Activated T-cell treated with anti-CD3 and anti-CD28 coated beads, Interleukin-2, amount 50 U/mL, for 4 hours (primary cell): Measurements from ENCODE around the gene GNMT. TPM values are rescaled to one million over a fixed set of nuclear protein-coding genes. Genes with fewer than 3 reads are reported as not detected.
"Not testable (repeated sequence)": the region's sequence is repeated elsewhere in the genome, so short reads cannot be mapped to it uniquely, and the experiment has no call there.

Experiments used
- ATAC-seq, 2 donors: fragments of 200-7000 bp; cut with Tn5 transposase; one replicate each; pipeline ENCODE4 v1.10.0; 2021
- DNase-seq: peaks from one replicate; pipeline ENCODE4 v3.0.0-alpha.2; 2020
- H3K27me3 Mint-ChIP-seq: one replicate; pipeline ENCODE4 v1.8.0; 2021; ENCODE audit warnings: low read depth, mixed read lengths
- H3K36me3 Mint-ChIP-seq: one replicate; pipeline ENCODE4 v1.8.0; 2022; ENCODE audit warnings: mixed read lengths; ENCODE audit not compliant: insufficient read depth
- H3K4me1 Mint-ChIP-seq: one replicate; pipeline ENCODE4 v1.8.0; 2021; ENCODE audit warnings: low read depth, mixed read lengths
- H3K4me3 Mint-ChIP-seq: one replicate; pipeline ENCODE4 v1.8.0; 2021; ENCODE audit warnings: mild to moderate bottlenecking, moderate library complexity, mixed read lengths
- H3K9me3 Mint-ChIP-seq: one replicate; pipeline ENCODE4 v1.8.0; 2021; ENCODE audit warnings: mixed read lengths
- total RNA-seq, 3 donors: library from RNA; stranded (reverse); gene quantifications; one replicate each; pipeline ENCODE4 v1.2.1, GENCODE V29; 2021

Gene GNMT
- total RNA-seq, 3 donors from 2014 or later, result 0.20 to 0.71 (median 0.69) TPM

GRCh38 chr6:42978487-42978838 is 17.9 kb downstream of the GNMT start:
- H3K9me3 Mint-ChIP-seq, result no peaks in the 10 kb centered on the region
- H3K36me3 Mint-ChIP-seq, result peaks cover 6% of the 10 kb centered on the region
- H3K4me3 Mint-ChIP-seq, result peak overlapping the region; percentile 92
- peak; percentile 8 for DNase-seq
- peaks cover 48% of the 10 kb centered on the region for H3K4me1 Mint-ChIP-seq
- no peaks in the 10 kb centered on the region for H3K27me3 Mint-ChIP-seq
- no peak for ATAC-seq

DNA sequence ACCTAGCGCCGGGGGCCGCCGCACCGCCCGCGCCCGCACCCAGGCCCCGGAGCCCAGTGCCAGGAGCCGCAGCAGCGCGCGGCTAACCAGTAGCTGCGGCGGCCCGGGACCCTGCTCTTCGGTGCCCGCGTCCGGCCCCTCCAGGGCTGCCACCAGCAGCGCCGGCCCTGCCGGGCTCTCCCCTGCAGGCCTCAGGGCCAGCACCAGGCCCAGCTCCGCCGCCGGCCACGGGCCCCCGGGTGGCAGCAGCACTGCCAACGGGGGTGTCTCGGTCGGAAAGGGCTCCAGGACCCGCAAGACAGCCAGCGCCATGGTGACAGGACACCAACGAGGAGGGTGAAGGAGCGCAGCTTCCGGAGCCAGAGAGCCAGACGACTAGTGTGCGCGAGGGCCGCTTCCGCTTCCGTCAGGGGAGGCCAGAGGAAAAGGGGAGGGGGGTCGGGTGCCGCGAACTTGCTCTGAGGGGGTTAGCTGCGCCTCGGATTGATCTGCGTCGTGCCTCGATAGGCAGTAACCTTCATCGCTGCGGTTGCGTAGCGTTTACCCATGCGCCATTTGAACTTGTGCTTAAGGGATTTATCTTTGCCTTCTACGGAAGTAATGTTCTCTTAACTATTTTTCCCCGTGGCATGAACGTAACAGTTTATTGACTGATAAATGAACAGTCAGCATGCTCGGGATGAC is 18.4 kb downstream of the GNMT start, which contains the start of gene PEX6:
Gene PEX6 (minus strand): TSS at position 343 of the 684 bp plus-strand sequence. CDS start 31 bp downstream, at position 312.
- DNase-seq, result peak; percentile 92
- no peaks in the 10 kb centered on the region for H3K27me3 Mint-ChIP-seq
- H3K36me3 Mint-ChIP-seq, result peaks cover 3% of the 10 kb centered on the region
- H3K4me1 Mint-ChIP-seq, result peaks cover 50% of the 10 kb centered on the region
- peak; percentile 94 to 96 for ATAC-seq
- H3K9me3 Mint-ChIP-seq, result no peaks in the 10 kb centered on the region
- peak within 1 kb of the TSS; percentile 92 for H3K4me3 Mint-ChIP-seq

DNA sequence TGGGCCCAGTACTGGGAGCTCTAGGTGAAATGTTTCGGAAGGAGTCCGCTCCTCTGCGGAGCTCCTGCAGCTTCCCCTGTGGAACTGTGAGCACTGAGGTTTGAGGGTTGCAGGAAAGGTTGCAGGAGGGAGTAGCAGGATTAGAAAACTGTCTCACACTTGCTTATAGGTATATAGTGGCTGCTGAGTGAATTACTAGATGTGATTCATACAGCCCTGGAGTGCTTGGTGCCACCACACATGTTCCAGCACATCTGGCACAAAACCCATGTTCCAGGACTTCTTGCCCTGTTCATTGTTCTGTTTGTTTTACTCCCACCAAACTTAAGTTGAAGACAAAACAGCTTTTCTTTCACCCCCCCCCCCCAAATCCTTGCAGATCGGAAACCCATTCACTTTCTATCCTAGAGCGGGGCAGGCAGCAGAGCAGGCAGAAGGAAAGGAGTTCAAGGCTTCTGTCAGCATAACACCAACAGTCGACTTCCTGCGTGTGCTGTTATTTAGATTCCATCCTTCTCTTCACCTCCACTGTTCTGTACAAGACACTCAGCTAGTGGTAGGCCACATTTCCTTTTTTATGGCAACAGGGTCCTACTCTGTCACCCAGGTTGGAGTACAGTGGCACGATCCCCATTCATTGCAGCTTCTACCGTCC is 19.1 kb downstream of the GNMT start:
- peaks cover 3% of the 10 kb centered on the region for H3K36me3 Mint-ChIP-seq
- H3K9me3 Mint-ChIP-seq, result no peaks in the 10 kb centered on the region
- no peak for DNase-seq
- peaks cover 51% of the 10 kb centered on the region for H3K4me1 Mint-ChIP-seq
- H3K4me3 Mint-ChIP-seq, result peak overlapping the region; percentile 89
- H3K27me3 Mint-ChIP-seq, result no peaks in the 10 kb centered on the region
- peak; percentile 34 to 35 for ATAC-seq

DNA sequence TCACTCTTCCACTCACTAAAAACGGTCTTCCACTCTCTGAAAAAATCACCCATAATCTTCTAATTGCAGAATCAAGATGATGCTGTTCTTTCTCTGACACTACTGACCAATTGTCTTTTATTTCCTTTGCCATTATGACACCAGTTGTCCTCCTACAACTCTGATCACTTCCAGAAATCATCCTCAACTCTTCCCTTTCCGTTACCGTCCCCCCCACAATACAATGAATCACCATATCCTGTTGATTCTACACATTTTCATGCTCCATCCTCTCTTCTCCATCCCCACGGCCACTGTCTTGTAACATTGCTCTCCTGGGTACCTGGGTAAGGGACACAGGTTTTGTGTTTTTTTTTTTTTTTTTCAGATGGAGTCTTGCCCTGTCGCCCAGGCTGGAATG is 21.3 kb downstream of the GNMT start:
- Mint-ChIP-seq H3K4me3 (no peak overlapping the region), H3K4me1 (peaks cover 58% of the 10 kb centered on the region), H3K36me3 (peaks cover 2% of the 10 kb centered on the region), H3K27me3 (no peaks in the 10 kb centered on the region), H3K9me3 (no peaks in the 10 kb centered on the region)
- ATAC-seq, result no peak
- DNase-seq, result no peak

DNA sequence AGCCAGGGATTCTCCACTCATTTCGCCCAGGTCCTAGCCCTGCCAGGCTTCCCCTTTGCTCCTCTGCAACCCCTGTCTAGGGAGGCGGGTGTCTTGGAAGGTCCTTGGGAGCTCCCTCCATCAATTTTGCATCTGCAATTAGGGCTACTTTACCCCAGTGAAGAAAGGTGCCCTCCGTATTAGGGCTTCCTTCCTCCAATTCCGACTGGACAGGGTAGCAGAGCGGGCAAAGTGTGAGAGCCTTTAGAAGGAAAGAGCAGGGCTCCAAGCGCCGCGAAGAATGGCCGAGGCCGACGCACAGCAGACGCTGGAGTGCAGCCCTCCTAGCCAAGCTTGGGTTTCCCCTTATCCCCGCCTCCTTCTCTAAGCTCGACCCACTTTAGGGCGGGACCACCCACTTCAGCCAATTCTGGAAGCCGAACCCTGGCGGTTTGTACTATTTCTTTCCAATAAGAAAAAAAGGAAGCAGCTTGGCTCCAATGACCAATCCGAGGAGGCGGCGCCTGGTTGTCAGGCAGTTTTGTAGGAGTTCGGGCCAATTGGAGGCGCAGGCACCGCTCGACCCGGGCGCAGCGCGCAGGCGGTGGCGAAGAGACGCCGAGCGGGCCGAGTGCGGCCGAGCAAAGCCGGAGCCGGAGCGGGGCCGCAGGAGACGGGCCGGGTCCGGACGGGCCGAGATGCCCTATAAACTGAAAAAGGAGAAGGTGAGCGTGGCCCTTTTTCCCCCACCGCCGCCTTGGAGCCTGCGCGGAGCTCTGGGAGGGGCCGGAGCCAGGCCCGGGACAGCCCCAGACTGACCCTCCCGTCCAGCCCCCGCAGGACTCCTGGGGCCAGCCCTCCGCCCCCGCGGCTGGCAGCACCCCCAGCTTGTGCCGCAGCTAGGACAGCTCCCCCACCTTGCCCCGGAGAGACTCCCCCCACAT is 23.7 kb downstream of the GNMT start, which contains the start of gene PPP2R5D:
Gene PPP2R5D (plus strand): TSS at position 570 of the 923 bp plus-strand sequence. CDS start 108 bp downstream, at position 678.
- DNase-seq (peak; percentile 94), ATAC-seq (peak; percentile 92 to 93)
- peaks cover 9% of the 10 kb centered on the region for H3K36me3 Mint-ChIP-seq
- H3K4me1 Mint-ChIP-seq, result peaks cover 67% of the 10 kb centered on the region
- H3K9me3 Mint-ChIP-seq, result no peaks in the 10 kb centered on the region
- H3K4me3 Mint-ChIP-seq, result peak within 1 kb of the TSS; percentile 95
- no peaks in the 10 kb centered on the region for H3K27me3 Mint-ChIP-seq

DNA sequence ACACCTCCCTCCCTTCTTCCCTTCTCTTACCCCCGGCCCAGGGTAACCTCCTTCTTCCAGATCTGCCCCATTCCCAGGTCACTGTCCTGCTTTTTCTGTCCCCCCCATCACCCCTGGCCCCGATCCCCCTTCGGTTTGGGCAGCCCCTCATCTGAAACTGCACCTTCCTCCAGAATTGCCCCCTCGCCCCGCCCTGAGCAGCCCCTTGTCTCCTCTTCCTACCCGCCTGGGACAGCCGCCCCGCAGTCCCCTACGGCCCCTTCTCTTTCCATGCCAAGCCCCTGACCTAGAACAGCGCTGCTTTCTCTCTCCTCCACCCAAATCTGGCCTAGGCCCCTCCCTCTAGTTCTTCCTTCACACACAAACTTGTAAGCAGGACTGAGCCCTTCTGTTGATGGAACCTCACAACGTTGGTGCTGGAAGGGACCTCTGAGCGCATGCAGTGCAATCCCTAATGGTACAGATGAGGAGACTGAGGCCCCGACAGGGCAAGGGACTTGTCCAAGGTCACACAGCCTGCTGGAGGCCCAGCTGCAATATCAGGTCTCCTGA is 24.4 kb downstream of the GNMT start:
- Mint-ChIP-seq H3K4me1 (peaks cover 60% of the 10 kb centered on the region), H3K9me3 (no peaks in the 10 kb centered on the region)

DNA sequence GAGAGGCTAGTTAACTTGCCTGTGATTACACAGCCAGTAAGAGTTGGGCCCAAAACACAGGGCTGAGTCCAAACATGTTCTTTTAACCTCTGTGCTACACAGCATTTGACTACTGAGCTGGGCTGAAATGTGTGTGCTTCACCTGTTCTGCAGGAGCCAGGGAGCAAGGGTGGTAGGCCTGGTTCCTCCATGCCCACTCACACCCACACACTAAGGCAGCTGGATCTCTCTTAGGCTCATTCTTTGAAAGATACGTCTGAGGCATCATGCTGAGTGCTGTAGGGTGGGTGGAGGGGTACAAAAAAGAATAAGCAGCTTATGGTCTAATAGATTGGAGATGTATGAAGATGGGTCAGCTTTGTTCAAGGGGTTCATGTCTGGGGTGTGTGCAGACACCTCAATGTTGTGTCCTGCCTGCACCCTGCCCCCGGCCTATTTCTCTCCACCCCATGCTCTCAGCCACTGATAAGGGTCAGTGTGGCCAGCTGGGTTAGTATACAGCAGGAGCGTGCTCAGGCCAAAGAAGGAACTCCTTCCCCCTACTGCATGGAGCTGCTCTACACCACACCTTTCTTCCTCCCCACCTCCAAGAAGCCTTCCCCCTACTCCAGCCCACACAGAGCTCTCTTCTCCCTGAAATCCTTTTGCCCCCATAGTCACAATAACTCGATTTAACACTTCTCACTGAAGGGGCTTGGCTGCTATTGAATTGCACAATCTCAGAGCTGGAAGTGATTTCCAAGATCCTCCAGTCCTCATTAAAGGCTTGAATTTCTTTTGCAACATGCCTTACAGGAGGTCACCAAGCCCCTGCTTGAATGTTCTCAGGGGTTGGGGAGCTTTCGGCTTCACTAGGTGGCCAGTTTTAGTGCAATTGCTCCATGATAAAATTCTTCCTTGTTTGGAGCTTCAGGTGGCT is 27.2 kb downstream of the GNMT start:
- ATAC-seq, result no peak
- H3K4me3 Mint-ChIP-seq, result no peak overlapping the region
- no peaks in the 10 kb centered on the region for H3K27me3 Mint-ChIP-seq
- no peaks in the 10 kb centered on the region for H3K9me3 Mint-ChIP-seq
- DNase-seq, result no peak
- H3K4me1 Mint-ChIP-seq, result peaks cover 49% of the 10 kb centered on the region
- peaks cover 17% of the 10 kb centered on the region for H3K36me3 Mint-ChIP-seq

More for the DNA sequence above, 24.4 kb downstream of the GNMT start:
- H3K36me3 Mint-ChIP-seq, result peaks cover 11% of the 10 kb centered on the region
- H3K4me3 Mint-ChIP-seq, result peak overlapping the region; percentile 95
- no peak for ATAC-seq
- DNase-seq, result no peak
- no peaks in the 10 kb centered on the region for H3K27me3 Mint-ChIP-seq

- no peaks in the 10 kb centered on the region for H3K27me3 Mint-ChIP-seq
- no peak for ATAC-seq
- H3K9me3 Mint-ChIP-seq, result no peaks in the 10 kb centered on the region
- no peak for DNase-seq
- H3K4me1 Mint-ChIP-seq, result peaks cover 45% of the 10 kb centered on the region
- no peak overlapping the region for H3K4me3 Mint-ChIP-seq
- peaks cover 17% of the 10 kb centered on the region for H3K36me3 Mint-ChIP-seq
These were observed 28.0 kb downstream of the GNMT start for GRCh38 chr6:42988486-42989020.

- Mint-ChIP-seq H3K36me3 (peaks cover 17% of the 10 kb centered on the region), H3K4me1 (peaks cover 39% of the 10 kb centered on the region), H3K9me3 (no peaks in the 10 kb centered on the region), H3K27me3 (no peaks in the 10 kb centered on the region), H3K4me3 (no peak overlapping the region)
- DNase-seq (no peak), ATAC-seq (no peak)
These were observed 29.4 kb downstream of the GNMT start for GRCh38 chr6:42989923-42990322.

DNA sequence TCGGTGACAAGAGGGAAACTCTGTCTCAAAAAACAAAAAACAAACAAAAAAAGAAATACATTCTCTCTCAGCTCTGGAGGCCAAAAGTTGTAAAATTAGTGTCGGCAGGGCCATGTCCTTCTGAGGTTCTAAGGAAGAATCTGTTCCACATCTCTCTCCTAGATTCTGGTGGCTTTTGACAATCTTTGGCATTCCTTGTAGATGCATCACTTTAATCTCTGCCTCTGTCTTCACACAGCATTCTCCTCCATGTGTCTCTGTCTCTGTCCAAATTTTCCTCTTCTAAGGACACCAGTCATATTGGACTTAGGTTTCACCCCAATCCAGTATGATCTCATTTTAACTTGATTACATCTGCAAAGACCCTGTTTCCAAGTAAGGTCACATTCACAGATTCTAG is 32.9 kb downstream of the GNMT start:
- Mint-ChIP-seq H3K9me3 (no peaks in the 10 kb centered on the region), H3K27me3 (no peaks in the 10 kb centered on the region), H3K4me3 (no peak overlapping the region), H3K4me1 (peaks cover 6% of the 10 kb centered on the region), H3K36me3 (peaks cover 14% of the 10 kb centered on the region)
- ATAC-seq (no peak), DNase-seq (no peak)

DNA sequence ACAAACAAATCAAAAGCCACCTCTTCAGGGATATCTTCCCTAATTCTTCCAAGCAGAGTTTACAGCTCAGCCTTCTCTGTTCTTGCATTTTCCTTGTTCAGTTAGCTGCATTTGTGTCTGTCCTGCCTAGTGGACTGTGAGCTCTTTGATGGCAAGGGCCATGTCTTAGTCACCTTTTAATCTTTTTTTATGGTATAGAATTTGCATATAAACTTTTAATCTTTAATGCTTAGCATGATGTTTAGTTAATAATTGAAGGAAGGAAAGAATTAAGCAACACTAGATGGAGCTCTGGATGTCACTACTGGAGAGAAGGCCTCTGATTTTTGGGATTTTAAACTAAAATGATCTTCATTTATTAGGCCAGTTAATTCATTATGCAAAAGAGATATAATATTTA is 36.0 kb downstream of the GNMT start:
- Mint-ChIP-seq H3K27me3 (no peaks in the 10 kb centered on the region), H3K4me3 (no peak overlapping the region), H3K36me3 (peaks cover 6% of the 10 kb centered on the region), H3K9me3 (no peaks in the 10 kb centered on the region), H3K4me1 (peaks cover 2% of the 10 kb centered on the region)
- DNase-seq, result no peak
- ATAC-seq, result no peak

- not testable (repeated sequence) for H3K27me3 Mint-ChIP-seq, DNase-seq, H3K9me3 Mint-ChIP-seq, ATAC-seq, H3K4me1 Mint-ChIP-seq, H3K36me3 Mint-ChIP-seq, H3K4me3 Mint-ChIP-seq
These were observed 37.7 kb downstream of the GNMT start for GRCh38 chr6:42998205-42998604.

- Mint-ChIP-seq H3K4me3 (no peak overlapping the region), H3K36me3 (peaks cover 6% of the 10 kb centered on the region), H3K9me3 (no peaks in the 10 kb centered on the region), H3K27me3 (no peaks in the 10 kb centered on the region), H3K4me1 (no peaks in the 10 kb centered on the region)
- DNase-seq (no peak), ATAC-seq (no peak)
These were observed 41.3 kb downstream of the GNMT start for GRCh38 chr6:43001843-43002242.
